ENCODE data around the gene DPP3.

GRCh38 chr11:66546966-66547661, 66.9 kb downstream of the DPP3 start:
- no peak for TF ChIP-seq EZH2 (IDR thresholded peaks at IDR 0.05)
- TF ChIP-seq POLR2AphosphoS5 (IDR thresholded peaks at IDR 0.05; ENCODE audit: borderline replicate concordance, low read depth, low read length), result no peak

All from SK-N-MC (cell line).